GM23338 (cell line): ENCODE measurements around the gene ZNF469. TPM values are rescaled to one million over a fixed set of nuclear protein-coding genes. Genes with fewer than 3 reads are reported as not detected.

Experiments used
- ATAC-seq: fragments of 200-7000 bp; cut with Tn5 transposase; 3 replicates; pipeline ENCODE4 v1.9.1; 2020
- DNase-seq: peaks from one replicate; pipeline ENCODE4 v3.0.0-alpha.2; 2015; ENCODE audit warnings: low spot score
- H2AFZ ChIP-seq: fragments of 200-600 bp; sonication (generic); 2 replicates; pipeline ENCODE4 v1.8.0; 2016; ENCODE audit warnings: antibody characterized with exemption, mild to moderate bottlenecking, moderate library complexity
- H3F3A ChIP-seq: fragments of 200-600 bp; sonication (generic); replicated peaks from 2 replicates; pipeline ENCODE4 v1.8.0; 2017; ENCODE audit warnings: antibody characterized with exemption, mixed run types, low read depth
- H3K27ac ChIP-seq: fragments of 200-600 bp; sonication (generic); 2 replicates; pipeline ENCODE4 v1.6.1; 2016; ENCODE audit warnings: low read depth
- H3K27me3 ChIP-seq: fragments of 200-600 bp; sonication (generic); 2 replicates; pipeline ENCODE4 v1.8.0; 2016; ENCODE audit warnings: mild to moderate bottlenecking, mixed run types, moderate library complexity; ENCODE audit not compliant: insufficient read depth
- H3K36me3 ChIP-seq: fragments of 200-600 bp; sonication (generic); 2 replicates; pipeline ENCODE4 v1.8.0; 2016; ENCODE audit warnings: mild to moderate bottlenecking; ENCODE audit not compliant: insufficient read depth
- H3K4me1 ChIP-seq: fragments of 200-600 bp; sonication (generic); 2 replicates; pipeline ENCODE4 v1.8.0; 2016; ENCODE audit warnings: mild to moderate bottlenecking, moderate library complexity; ENCODE audit not compliant: insufficient read depth
- H3K4me2 ChIP-seq: fragments of 200-600 bp; sonication (generic); 2 replicates; pipeline ENCODE4 v1.7.1; 2017; ENCODE audit warnings: mixed run types
- H3K4me3 ChIP-seq: fragments of 200-600 bp; sonication (generic); 2 replicates; pipeline ENCODE4 v1.6.1; 2016; ENCODE audit warnings: mixed run types
- H3K79me2 ChIP-seq: fragments of 200-600 bp; sonication (generic); replicated peaks from 2 replicates; pipeline ENCODE4 v1.8.0; 2017; ENCODE audit warnings: mild to moderate bottlenecking; ENCODE audit not compliant: insufficient read depth
- H3K9me2 ChIP-seq: fragments of 200-600 bp; sonication (generic); 2 replicates; pipeline ENCODE4 v1.8.0; 2017; ENCODE audit not compliant: insufficient read depth
- H4K20me1 ChIP-seq: fragments of 200-600 bp; sonication (generic); replicated peaks from 2 replicates; pipeline ENCODE4 v1.8.0; 2017; ENCODE audit warnings: mild to moderate bottlenecking; ENCODE audit not compliant: insufficient read depth
- H3K27ac Mint-ChIP-seq: 2 replicates; pipeline ENCODE4 v1.8.0; 2020; ENCODE audit warnings: inconsistent platforms, mild to moderate bottlenecking, moderate library complexity, mixed read lengths
- H3K27me3 Mint-ChIP-seq: 3 replicates; pipeline ENCODE4 v1.8.0; 2022; ENCODE audit warnings: low read depth, mild to moderate bottlenecking, moderate library complexity, mixed read lengths, inconsistent platforms; ENCODE audit not compliant: insufficient read depth, poor library complexity
- H3K36me3 Mint-ChIP-seq: 3 replicates; pipeline ENCODE4 v1.8.0; 2021; ENCODE audit warnings: low read depth, mild to moderate bottlenecking, inconsistent platforms, moderate library complexity, mixed read lengths
- H3K4me1 Mint-ChIP-seq: 3 replicates; pipeline ENCODE4 v1.8.0; 2020; ENCODE audit warnings: mild to moderate bottlenecking, inconsistent platforms, mixed read lengths
- H3K4me3 Mint-ChIP-seq: 3 replicates; pipeline ENCODE4 v1.8.0; 2021; ENCODE audit warnings: moderate library complexity, mild to moderate bottlenecking, inconsistent platforms, mixed read lengths
- H3K9me3 Mint-ChIP-seq: 3 replicates; pipeline ENCODE4 v1.8.0; 2020; ENCODE audit warnings: moderate library complexity, mild to moderate bottlenecking, inconsistent platforms, mixed read lengths
- CREB1 ChIP-seq: fragments of 250-450 bp; sonication (Bioruptor Pico); IDR thresholded peaks from 2 replicates; pipeline ENCODE4 v1.5.0; 2020; ENCODE audit warnings: low read depth, mild to moderate bottlenecking, moderate library complexity
- CTCF ChIP-seq, 2 experiments: fragments of 200-600 bp in 1 of 2; sonication (generic) in 1 of 2; conservative IDR thresholded peaks; 2 replicates each; pipeline versions ENCODE4 v1.5.1 to v1.6.1; 2016 to 2017; ENCODE audit warnings: antibody characterized with exemption in 2 of 2, low read depth in 2 of 2, mild to moderate bottlenecking in 2 of 2, moderate library complexity in 1 of 2
- ETS1 ChIP-seq: IDR thresholded peaks from 2 replicates; pipeline ENCODE4 v1.6.1; 2016; ENCODE audit warnings: antibody characterized with exemption
- EZH2 ChIP-seq: fragments of 200-600 bp; sonication (generic); IDR thresholded peaks from one replicate; pipeline ENCODE4 v1.8.0; 2017; ENCODE audit warnings: antibody characterized with exemption, mild to moderate bottlenecking, low read depth; ENCODE audit not compliant: unreplicated experiment
- EZH2phosphoT487 ChIP-seq: fragments of 200-600 bp; sonication (generic); IDR thresholded peaks from one replicate; pipeline ENCODE4 v1.8.1; 2018; ENCODE audit warnings: antibody characterized with exemption; ENCODE audit not compliant: unreplicated experiment
- JUNB ChIP-seq: IDR thresholded peaks from one replicate; pipeline ENCODE4 v1.6.1; 2016; ENCODE audit warnings: antibody characterized with exemption; ENCODE audit not compliant: unreplicated experiment
- NANOG ChIP-seq: IDR thresholded peaks from 2 replicates; pipeline ENCODE4 v1.6.1; 2016; ENCODE audit warnings: antibody characterized with exemption, borderline replicate concordance
- POLR2AphosphoS5 ChIP-seq: IDR thresholded peaks from 2 replicates; pipeline ENCODE4 v1.6.1; 2016; ENCODE audit warnings: antibody characterized with exemption, low read depth
- REST ChIP-seq: IDR thresholded peaks from one replicate; pipeline ENCODE4 v1.6.1; 2018; ENCODE audit warnings: antibody characterized with exemption; ENCODE audit not compliant: unreplicated experiment
- STAT1 ChIP-seq: IDR thresholded peaks from one replicate; pipeline ENCODE4 v1.6.1; 2016; ENCODE audit warnings: antibody characterized with exemption; ENCODE audit not compliant: unreplicated experiment
- ZNF114 ChIP-seq: fragments of 250-450 bp; sonication (Bioruptor Pico); IDR thresholded peaks from 2 replicates; pipeline ENCODE4 v1.5.0; 2020; ENCODE audit warnings: mild to moderate bottlenecking, moderate library complexity
- ZNF331 ChIP-seq: fragments of 250-450 bp; sonication (Bioruptor Pico); IDR thresholded peaks from 2 replicates; pipeline ENCODE4 v1.5.0; 2020; ENCODE audit warnings: low read depth, mild to moderate bottlenecking, moderate library complexity
- ZNF462 ChIP-seq: fragments of 250-450 bp; sonication (Bioruptor Pico); IDR thresholded peaks from 2 replicates; pipeline ENCODE4 v1.5.0; 2020; ENCODE audit warnings: mild to moderate bottlenecking, moderate library complexity
- polyA plus RNA-seq: library from polyadenylated mRNA; unstranded; fragments of >200 nt; fragmentation: Nextera tagmentation; extraction: Ambion mirVana; gene quantifications from 2 replicates; pipeline ENCODE4 v1.2.1, GENCODE V29; 2016
- total RNA-seq: library from RNA; depleted of rRNA; stranded (reverse); fragments of >200 nt; shearing (Covaris generic); gene quantifications from 2 replicates; pipeline ENCODE4 v1.2.3, GENCODE V29; 2014

ZNF469 gene
- total and polyA plus RNA-seq, 2 experiments from 2014 or later = 0.23 to 1.9 TPM

- no peak overlapping the region for H3K27ac Mint-ChIP-seq
Measured at GRCh38 chr16:88390735-88391134, 8.0 kb downstream of the ZNF469 start.

More at GRCh38 chr16:88390735-88391134, 8.0 kb downstream of the ZNF469 start:
- no peaks in the 10 kb centered on the region for H3F3A ChIP-seq
- Mint-ChIP-seq H3K9me3 (no peaks in the 10 kb centered on the region), H3K4me1 (no peaks in the 10 kb centered on the region), H3K36me3 (no peaks in the 10 kb centered on the region), H3K4me3 (no peak overlapping the region), H3K27me3 (peaks cover 7% of the 10 kb centered on the region)
- no peak for ATAC-seq
- H3K4me1 ChIP-seq = no peaks in the 10 kb centered on the region
- no peaks in the 10 kb centered on the region for H4K20me1 ChIP-seq
- H3K27ac ChIP-seq = no peak overlapping the region
- H3K4me3 ChIP-seq = no peak overlapping the region
- TF ChIP-seq POLR2AphosphoS5 = no peak
- no peak for TF ChIP-seq NANOG
- TF ChIP-seq EZH2 = no peak
- TF ChIP-seq ZNF331 (CRISPR knock-in tag) = no peak
- TF ChIP-seq ZNF114 (CRISPR knock-in tag) = no peak
- TF ChIP-seq ETS1 = no peak
- TF ChIP-seq JUNB = no peak
- TF ChIP-seq ZNF462 (CRISPR knock-in tag) = no peak
- TF ChIP-seq CTCF (conservative IDR thresholded peaks at IDR 0.05; ENCODE audit: low read depth in 2 of 2) = no peak
- no peak for TF ChIP-seq STAT1
- no peak for TF ChIP-seq REST
- no peak for TF ChIP-seq CREB1 (CRISPR knock-in tag)
- TF ChIP-seq EZH2phosphoT487 = no peak
- H3K4me2 ChIP-seq = no peak overlapping the region
- H3K36me3 ChIP-seq = no peaks in the 10 kb centered on the region
- DNase-seq = no peak
- no peaks in the 10 kb centered on the region for H3K79me2 ChIP-seq
- H2AFZ ChIP-seq = no peak overlapping the region
- no peaks in the 10 kb centered on the region for H3K9me2 ChIP-seq
- H3K27me3 ChIP-seq = no peaks in the 10 kb centered on the region
